ENCODE results near the gene CHRM4. TPM values are rescaled to one million over a fixed set of nuclear protein-coding genes. Genes with fewer than 3 reads are reported as not detected.

The CHRM4 gene
- total RNA-seq, 1 donor from 2014 or later = 0.27 TPM

DNA sequence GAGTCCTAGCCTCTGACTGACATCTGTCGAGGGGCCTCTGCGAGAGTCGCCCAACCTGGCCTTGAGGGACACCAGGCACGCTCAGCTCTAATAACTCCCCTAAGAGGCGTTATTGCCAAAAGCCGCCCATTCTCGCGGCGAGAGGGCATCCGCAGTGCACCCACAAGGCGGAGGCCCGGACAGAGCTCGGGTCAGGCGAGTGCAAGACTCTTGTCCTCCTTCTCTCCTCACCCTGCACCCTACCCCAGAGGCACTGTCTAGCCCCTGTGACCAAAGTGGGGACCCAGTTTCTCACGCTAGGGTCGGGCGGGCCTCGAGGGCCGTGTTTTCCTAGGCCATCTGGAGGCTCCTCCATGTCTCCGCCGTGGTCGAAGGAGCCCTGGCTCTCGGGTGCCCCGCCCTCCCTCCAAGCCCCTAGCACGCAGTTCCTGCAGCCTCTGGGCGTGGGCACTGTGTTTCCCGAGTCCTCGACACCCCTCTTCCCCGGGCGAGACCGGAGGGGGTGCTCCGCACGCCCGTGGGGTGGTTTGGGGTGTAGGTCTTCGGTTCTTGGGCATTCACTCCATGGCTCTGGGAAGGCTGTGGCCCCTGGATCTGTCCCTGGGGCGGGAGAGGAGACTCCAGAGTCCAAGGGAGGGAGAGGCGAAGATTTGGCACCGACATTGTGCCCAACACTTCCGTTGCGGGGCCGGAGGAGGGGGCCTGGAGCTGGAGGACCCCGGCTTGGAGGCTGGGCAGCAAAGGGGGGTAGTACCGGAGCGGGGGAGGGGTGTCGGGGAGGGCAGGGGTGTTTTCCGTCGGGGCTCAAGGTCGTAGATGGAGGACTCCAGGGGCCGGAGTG lies 1.0 kb downstream of the CHRM4 start:
- peak; percentile 85 for TF ChIP-seq EZH2 (IDR thresholded peaks at IDR 0.05; ENCODE audit: insufficient read depth, low read length)
- TF ChIP-seq, protein P1, sequence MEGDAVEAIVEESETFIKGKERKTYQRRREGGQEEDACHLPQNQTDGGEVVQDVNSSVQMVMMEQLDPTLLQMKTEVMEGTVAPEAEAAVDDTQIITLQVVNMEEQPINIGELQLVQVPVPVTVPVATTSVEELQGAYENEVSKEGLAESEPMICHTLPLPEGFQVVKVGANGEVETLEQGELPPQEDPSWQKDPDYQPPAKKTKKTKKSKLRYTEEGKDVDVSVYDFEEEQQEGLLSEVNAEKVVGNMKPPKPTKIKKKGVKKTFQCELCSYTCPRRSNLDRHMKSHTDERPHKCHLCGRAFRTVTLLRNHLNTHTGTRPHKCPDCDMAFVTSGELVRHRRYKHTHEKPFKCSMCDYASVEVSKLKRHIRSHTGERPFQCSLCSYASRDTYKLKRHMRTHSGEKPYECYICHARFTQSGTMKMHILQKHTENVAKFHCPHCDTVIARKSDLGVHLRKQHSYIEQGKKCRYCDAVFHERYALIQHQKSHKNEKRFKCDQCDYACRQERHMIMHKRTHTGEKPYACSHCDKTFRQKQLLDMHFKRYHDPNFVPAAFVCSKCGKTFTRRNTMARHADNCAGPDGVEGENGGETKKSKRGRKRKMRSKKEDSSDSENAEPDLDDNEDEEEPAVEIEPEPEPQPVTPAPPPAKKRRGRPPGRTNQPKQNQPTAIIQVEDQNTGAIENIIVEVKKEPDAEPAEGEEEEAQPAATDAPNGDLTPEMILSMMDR (IDR thresholded peaks at IDR 0.05; ENCODE audit: insufficient read depth, low read depth, low read length) = no peak
- H4K20me1 ChIP-seq (ENCODE audit: insufficient read depth, low read length) = peaks cover 36% of the 10 kb centered on the region
- H3K4me1 Mint-ChIP-seq (ENCODE audit: low read depth, unreplicated experiment) = no peaks in the 10 kb centered on the region
- no peak overlapping the region for H3K4me3 ChIP-seq (ENCODE audit: insufficient read depth, low read depth, low read length)
- H3K4me2 ChIP-seq (ENCODE audit: low read length) = peak overlapping the region; percentile 91
- H3K9me3 Mint-ChIP-seq (ENCODE audit: unreplicated experiment) = no peaks in the 10 kb centered on the region
- H3K9me3 ChIP-seq (ENCODE audit: insufficient read depth, low read depth, low read length) = no peaks in the 10 kb centered on the region
- DNase-seq (ENCODE audit: low read depth) (no peak), FAIRE-seq (no peak)
- peaks cover 27% of the 10 kb centered on the region for H3K27me3 ChIP-seq (ENCODE audit: insufficient read depth, low read length)
- no peak overlapping the region for H3K27ac Mint-ChIP-seq (ENCODE audit: unreplicated experiment)
- H3K27me3 Mint-ChIP-seq (ENCODE audit: low read depth, unreplicated experiment) = peaks cover 30% of the 10 kb centered on the region
- H3K36me3 ChIP-seq (ENCODE audit: insufficient read depth, low read length) = peaks cover 3% of the 10 kb centered on the region
- H3K36me3 Mint-ChIP-seq (ENCODE audit: low read depth, unreplicated experiment) = peaks cover 3% of the 10 kb centered on the region
- no peak overlapping the region for H3K27ac ChIP-seq (ENCODE audit: low read depth, low read length)
- peaks cover 16% of the 10 kb centered on the region for H3K4me1 ChIP-seq (ENCODE audit: insufficient read depth, low read length)
- H3K79me2 ChIP-seq (ENCODE audit: insufficient read depth, low read length) = no peaks in the 10 kb centered on the region
- no peak overlapping the region for H3K9ac ChIP-seq (ENCODE audit: low read length)
- H3K4me3 Mint-ChIP-seq (ENCODE audit: unreplicated experiment) = peak overlapping the region; percentile 73
- no peak overlapping the region for H2AFZ ChIP-seq (ENCODE audit: low read depth, low read length)

DNA sequence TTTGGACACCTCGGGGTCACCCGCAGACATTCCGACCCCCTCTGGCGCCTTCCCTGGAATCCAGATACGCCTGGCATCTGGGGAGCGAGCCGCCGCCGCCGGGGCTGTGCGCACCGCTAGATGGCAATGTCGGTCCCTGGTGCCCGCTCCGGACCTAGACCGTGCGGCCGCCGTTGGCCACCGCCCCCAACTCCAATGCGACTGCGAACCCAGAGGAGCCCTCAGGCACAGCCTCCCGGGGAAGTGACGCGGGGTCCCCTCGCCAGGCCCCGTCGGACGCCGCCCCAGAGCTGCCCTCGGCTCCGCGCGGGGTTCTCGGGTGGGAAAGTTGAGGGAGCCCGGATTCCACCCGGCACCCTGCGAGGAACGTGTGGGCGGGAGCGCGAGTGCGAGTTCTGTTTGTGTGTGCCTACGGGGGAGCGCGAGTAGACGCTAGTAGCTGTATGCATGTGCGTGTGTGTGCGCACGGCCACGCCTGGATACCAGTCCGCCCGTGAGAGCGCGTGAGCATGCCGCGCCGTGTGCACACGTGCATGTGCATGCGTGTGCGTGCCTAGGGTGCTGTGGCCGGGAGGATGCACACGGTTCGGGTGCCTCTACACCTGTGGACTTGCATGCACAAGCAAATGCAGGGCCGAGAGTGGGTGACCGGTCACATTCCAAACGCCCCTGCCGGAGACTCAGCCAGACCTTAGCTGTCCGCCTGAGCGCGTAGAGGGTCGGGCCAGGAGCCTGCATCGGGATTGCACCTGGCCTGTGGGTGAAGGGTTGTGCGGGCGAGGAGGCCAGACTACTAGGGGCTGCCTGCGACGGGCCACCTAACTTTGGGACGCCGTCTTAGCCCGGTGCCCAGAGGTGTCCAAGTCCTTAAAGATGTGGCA lies 1.9 kb downstream of the CHRM4 start:
- H2AFZ ChIP-seq (ENCODE audit: low read depth, low read length) = peak overlapping the region; percentile 54
- H3K9me3 Mint-ChIP-seq (ENCODE audit: unreplicated experiment) = no peaks in the 10 kb centered on the region

More for the DNA sequence above, 1.9 kb downstream of the CHRM4 start:
- Histone ChIP-seq H3K4me2 (ENCODE audit: low read length) (peak overlapping the region; percentile 91), H3K9ac (ENCODE audit: low read length) (no peak overlapping the region), H4K20me1 (ENCODE audit: insufficient read depth, low read length) (peaks cover 36% of the 10 kb centered on the region), H3K79me2 (ENCODE audit: insufficient read depth, low read length) (no peaks in the 10 kb centered on the region), H3K4me3 (ENCODE audit: insufficient read depth, low read depth, low read length) (peak overlapping the region; percentile 57), H3K36me3 (ENCODE audit: insufficient read depth, low read length) (no peaks in the 10 kb centered on the region), H3K27ac (ENCODE audit: low read depth, low read length) (no peak overlapping the region), H3K9me3 (ENCODE audit: insufficient read depth, low read depth, low read length) (no peaks in the 10 kb centered on the region), H3K4me1 (ENCODE audit: insufficient read depth, low read length) (peaks cover 16% of the 10 kb centered on the region), H3K27me3 (ENCODE audit: insufficient read depth, low read length) (peaks cover 27% of the 10 kb centered on the region)
- Mint-ChIP-seq H3K4me3 (ENCODE audit: unreplicated experiment) (peak overlapping the region; percentile 73), H3K4me1 (ENCODE audit: low read depth, unreplicated experiment) (no peaks in the 10 kb centered on the region), H3K36me3 (ENCODE audit: low read depth, unreplicated experiment) (peaks cover 3% of the 10 kb centered on the region), H3K27me3 (ENCODE audit: low read depth, unreplicated experiment) (peaks cover 34% of the 10 kb centered on the region), H3K27ac (ENCODE audit: unreplicated experiment) (no peak overlapping the region)
- TF ChIP-seq, protein P1 (IDR thresholded peaks at IDR 0.05; ENCODE audit: insufficient read depth, low read depth, low read length) = peak; percentile 38
- TF ChIP-seq EZH2 (IDR thresholded peaks at IDR 0.05; ENCODE audit: insufficient read depth, low read length) = peak; percentile 57
- DNase-seq (ENCODE audit: low read depth) (no peak), FAIRE-seq (no peak)
